HPDE6-E6E7 (cell line): Measurements from ENCODE around the gene TBX10.
"Not testable (repeated sequence)": the region's sequence is repeated elsewhere in the genome, so short reads cannot be mapped to it uniquely, and the experiment has no call there.

ENCODE experiments used
- DNase-seq: peaks from one replicate; pipeline ENCODE4 v3.0.0; 2011; ENCODE audit warnings: missing footprints; ENCODE audit errors: extremely low spot score

The TBX10 gene

DNA sequence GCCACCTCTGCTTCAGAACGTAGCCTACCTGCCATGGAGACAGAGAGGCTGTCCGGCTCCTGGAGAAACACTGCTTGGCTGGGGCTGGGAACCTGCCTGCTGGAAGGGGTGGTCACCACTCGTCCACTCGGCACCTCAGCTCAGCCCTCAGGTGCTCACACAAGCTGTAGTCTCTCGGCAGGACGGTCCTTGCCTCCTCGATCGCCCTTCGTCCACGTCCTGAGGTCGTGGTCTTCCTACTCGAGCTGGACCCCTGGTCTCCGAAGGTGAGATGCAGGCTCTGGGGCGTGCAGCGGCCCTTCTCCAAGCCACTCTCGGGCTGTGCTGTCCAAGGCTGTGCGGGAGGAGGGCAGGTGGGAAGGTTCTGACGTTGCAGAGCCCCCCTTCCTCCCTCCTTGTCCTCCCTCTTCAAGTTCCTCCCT, at the start of gene TBX10:
Gene TBX10, minus strand, starts transcription at position 326 of the 422 bp plus-strand sequence. Its CDS starts 291 bp downstream, at position 35.
- no peak for DNase-seq

DNA sequence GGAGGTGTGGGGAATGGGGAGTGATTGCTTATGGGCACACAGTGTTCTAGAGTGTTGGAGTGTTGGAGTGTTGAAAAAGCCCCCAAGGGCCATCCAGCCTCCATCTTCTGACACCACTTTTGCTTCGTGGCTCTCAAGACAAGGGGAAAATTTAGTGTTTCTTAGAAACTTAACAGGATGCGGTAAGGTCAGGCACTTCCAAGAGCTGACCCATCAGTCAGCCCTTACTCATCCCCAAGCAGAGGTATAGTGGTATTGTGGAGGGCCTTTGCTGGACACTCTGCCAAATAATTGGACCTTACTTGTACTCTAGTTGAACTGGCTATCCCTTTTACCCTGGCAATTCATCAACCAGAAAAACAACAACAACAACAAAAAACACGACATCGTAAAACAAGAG, 49.6 kb upstream of the TBX10 start:
- no peak for DNase-seq

DNA sequence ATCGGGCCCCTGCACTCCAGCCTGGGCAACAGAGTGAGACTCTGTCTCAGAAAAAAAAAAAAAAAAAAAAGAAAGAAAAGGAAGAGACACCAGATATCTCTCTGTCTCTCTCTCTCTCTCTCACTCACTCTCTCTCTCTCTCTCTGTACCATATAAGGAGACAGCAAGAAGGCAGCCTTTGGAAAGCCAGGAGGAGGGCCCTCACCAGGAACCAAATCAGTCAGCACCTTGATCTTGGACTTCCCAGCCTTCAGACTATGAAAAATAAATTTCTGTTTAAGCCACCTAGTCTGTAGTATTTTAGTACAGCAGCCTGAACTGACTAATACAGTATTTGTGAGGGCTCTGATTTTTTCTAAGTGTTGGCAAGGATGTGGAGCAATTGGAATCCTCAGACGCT, 48.4 kb upstream of the TBX10 start:
- no peak for DNase-seq

DNA sequence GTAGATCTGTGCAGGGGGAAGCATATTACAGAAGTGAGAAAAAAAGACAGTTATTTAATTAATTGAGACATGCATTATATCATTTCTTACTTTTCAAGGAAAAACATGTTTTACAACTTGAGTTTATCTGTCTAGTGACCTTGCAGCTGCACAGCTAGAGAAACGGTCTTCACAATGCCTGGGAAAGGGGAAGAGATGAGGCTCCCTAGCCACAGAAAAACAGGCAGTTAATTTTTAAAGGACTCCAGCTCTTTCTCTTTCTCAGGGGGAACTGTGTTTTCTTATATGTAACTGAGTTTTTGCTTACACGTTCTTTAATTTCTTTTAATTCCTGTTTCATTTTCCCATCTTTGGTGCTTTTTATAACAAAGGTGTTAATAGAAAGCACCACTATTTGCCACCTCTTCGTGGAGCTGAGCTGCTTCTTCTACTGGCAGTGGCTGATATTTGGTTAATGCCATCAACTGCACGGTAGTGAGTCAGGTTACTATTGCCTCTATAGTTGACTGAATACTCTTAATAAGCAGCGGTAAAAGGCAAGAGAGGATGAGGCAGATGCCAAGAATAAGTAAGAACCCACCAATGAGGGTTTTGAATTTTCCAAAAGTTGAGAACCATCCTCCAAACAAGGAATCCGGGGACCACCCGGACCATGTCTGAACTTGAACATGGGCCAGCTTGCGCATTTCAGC, 46.2 kb upstream of the TBX10 start:
- DNase-seq = not testable (repeated sequence)

DNA sequence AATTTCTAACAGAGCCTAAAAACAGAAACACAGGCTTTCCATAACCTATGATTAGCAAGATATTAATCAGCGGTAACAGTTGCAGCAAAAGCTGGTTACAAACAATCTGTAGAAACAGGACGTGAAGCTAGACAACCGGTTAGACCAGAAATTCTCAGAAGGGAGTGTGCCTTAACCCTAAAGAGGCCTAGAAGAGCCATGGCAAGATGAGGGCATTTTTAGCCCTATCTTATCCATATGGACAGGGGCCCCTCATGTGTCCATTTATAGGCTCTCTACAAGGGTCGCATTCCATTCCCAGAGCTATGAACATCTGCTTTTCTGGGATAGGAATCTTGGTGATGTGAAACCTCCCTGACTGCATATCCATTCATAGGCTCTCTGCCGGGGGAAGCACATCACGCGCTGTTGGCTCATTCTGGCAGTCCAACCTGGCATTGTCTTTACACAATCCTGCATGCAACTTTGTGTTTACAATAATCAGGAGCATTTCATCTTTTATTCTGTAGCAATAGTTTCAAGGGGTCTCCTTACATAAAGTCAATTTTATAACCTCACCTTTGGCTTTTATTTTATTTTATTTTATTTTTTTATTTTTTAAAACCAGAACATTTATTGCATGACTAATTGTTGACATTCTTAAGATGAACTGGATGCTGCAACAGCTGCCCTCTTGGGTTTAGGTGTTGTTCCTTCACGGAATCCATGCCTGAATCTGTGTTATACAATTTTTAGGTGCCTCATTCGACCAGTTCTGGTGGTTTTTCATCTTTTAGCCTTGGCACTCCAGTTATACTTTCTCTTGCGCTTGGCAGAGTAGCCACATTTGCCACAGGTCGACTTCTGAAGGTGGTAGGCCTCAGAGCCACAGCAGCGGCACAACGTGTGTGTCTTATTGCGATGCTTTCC, 42.8 kb upstream of the TBX10 start:
- DNase-seq = not testable (repeated sequence)

DNA sequence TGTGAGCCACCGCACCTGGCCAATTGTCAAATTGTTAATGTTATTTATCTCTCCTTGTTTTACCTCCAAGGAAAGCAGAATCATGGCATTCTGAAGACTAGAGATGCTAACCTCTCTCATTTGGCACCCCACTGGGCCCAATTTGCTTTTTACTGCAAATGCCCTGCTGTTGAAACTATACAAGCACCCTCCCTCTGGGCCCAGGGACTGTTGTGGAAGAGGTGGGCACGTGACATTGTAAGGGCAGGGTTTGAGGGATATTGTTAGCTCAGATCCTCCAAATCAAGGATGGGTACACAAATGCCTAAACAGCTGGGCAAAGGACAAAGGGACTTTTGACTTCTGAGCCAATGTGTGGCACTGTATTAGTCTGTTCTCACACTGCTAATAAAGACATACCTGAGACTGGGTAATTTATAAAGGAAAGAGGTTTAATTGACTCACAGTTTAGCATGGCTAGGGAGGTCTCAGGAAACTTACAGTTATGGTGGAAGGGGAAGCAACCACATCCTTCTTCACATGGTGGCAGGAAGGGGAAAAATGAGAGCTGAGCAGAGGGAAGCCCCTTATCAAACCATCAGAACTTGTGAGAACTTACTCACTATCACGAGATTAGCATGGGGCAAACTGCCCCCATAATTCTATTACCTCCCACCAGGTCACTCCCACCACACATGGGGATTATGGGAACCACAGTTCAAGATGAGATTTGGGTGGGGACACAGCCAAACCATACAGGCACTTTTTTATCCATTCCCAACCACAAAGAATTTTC, 41.3 kb upstream of the TBX10 start:
- no peak for DNase-seq

DNA sequence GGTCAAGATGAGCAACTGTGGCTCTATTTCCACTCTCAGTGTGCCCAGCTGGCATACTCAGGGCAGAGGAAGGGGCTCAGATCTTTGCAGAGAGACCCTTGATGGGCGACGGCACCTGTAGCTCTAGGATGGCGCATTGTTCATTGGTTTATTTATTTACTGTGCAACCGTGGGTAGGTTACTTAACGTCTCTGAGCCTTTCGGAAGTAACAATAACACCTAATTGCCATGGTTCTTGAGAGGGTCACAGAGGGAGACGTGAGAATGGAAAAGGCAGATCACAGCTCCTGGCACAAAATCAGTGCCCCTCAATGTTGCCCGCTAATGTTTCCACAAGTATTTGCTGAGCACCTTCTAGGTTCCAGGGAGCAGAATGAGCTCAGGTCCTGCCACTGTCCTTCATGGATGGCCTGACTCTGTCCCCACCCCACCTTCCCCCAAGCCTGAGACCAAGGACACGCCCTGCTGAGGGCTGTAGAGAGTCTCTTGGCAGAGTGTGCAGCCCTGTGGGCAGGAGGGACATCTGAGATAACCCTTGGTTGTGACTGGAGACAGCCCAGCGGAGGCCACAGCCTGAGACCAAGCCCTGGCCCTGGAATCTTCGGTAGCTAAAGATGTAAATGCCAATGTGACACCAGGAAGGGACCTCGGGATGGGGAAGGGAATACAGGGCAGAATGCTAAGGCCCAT, 35.6 kb upstream of the TBX10 start:
- DNase-seq = no peak

DNA sequence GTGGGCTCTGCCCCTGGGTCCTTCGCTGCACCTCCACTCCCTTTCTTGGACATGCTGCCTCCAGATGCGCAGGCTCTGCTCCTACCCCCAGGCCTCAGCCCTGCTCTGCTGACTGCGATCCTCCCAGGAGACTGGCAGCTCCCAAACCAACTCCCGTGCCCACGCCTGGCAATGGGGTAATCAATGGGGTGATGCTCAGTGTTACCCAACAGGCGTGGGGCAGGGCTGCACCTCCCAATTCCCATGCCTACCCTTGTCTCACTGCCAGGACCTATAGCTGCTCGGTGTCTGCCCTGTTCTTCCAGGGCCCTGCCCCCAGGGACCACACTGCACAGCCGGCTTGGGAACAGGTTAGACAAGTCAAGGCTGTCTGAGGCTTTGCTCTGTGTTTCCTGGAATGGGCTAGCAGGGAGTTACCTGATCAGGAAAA, 34.9 kb upstream of the TBX10 start, which contains the start of gene ALDH3B2:
Gene ALDH3B2, minus strand, starts transcription at position 182 of the 430 bp plus-strand sequence. CDS start 7,688 bp downstream, outside the sequence.
- peak; percentile 92 for DNase-seq

DNA sequence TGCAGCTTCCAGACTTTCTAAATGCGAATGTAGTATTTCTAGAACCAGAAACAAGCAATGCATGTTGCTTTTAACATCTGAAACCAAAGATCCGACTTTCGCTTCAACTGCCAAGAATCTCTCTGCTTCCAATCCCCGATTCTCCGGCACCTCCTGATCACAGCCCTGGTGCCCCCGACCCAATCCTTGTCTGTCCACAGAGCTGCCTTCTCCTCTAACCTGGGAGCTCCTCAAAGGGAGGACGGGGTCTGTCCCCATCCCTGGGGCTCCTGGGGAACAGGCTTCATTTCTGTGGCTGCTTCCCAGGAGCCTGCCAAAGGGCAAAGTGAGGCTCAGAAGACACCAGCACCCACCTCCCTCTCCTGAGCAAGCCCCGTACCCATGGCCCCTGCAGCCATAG, 34.3 kb upstream of the TBX10 start:
- DNase-seq = no peak

DNA sequence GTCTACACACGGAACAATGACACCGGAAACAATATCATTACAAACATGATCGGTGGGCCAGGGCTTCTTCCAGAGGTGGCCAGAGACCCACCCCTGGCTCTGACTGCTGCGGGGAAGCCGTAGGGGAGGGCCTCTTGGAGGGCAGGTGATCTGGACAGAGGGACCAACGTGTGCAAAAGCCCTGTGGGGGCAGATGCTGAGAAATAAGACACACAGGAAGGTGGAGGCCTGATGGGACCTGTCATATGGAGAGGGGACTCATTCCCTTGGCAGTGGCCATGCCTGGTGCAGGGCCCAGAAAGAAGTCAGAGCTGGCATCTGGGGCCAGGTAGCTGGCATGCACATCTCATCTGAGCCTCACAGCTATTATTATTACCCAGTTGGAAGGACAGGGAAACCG, 33.8 kb upstream of the TBX10 start:
- no peak for DNase-seq

DNA sequence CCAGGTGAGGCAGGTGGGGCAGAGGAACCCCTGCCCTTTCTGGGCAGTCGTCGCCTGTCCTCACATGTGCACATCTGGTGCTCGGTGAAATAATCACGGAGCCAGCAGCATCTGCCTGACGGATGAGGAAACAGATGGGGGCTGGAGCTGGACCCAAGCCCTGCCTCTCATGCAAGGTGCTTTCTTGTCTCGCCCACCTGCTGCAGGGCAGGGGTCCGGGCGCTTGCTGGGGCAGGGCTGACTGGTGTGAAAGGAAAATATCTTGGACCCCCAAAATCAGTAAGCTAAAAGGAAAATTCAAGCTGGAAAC, 31.6 kb upstream of the TBX10 start:
- no peak for DNase-seq

DNA sequence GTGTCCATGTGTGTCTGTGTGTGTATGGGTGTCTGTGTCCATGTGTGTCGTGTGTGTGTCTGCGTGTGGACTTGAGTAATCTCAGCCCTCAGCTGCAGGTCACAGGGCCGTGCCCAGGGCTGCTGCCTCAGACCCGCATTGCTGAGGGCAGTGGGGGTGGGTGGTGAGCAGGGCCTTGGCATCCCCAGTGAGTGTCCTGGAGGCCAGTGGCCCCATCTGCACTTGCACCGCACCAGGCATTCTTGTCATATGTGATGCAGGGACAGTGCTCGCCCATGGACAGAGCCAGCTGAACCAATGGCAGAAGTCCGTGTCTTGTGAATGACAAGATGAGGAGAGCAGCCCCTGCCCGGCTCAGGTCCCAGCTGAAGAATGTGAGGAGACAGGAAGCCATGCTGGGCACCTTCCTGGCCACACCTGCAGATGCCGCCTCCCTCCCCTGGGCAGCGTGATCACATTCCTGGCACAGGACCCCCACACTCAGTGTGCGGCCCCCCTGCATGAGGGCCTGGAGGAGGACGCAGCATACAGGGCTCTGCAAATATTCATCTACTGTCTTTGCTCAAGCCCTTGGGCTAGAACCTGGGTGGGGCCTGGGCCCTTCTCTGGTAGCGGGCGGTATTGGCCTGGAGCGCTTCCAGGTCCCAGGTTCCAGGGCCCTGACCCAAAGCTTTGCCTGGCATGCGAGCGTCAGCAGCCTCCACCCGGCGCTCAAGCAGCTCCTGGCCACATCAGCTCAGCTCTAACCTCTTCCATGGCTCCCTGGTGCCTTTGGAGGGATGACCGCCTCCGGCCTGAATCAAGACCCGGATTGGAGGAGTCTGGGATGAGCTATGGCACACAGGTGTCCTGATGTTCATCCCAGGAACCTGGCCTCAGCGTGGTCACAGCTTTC, 31.0 kb upstream of the TBX10 start:
- DNase-seq = no peak

DNA sequence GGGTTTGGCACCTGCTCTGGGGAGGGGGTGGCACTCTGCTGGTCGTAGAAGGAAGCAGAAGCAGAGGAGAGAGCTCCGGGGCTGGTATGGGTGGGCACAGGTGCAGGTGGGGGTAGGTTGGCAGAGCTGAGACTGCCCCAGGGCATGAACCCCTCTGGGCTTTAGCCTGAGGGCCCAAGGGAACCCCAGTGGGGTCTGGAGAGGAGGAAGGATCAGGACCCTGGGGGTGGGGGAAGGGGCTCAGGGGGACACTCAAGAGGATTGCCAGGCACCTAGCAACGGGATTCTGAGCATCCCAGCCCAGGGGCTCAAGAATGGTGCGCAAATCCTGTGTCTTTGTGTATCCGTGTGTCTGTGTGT, 28.6 kb upstream of the TBX10 start:
- no peak for DNase-seq

DNA sequence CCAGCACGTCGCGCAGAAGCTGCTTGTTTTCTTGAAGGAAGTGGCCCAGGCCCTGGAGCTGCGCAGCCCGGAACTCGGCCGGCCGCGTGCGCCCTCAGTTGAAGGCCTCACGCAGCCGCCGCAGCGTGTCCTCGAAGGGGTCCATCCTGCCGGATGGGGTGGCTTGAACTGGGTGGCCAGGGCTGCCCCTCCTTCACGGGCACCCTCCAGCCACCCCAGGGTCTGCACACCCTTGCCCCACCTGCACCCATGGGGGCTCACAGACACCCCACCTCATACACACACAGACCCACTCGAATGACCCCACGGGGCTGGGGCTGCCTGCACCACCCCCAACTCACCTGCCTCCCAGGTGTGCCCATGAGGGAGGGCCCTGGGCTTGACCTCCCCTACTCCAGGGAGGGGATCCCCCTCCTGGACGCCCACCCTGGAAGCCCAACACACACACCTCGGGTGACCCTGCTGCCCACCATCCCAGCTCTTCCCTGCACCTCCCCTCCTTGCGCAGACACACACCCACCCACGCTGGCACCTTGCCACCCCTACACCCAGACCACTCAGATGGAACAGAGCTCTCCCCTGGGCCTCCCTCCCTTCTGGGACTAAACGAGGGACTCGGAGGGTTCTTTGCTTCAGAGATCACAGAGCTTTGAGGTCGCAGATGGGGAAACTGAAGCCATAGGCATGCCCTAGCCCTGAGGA, 28.1 kb upstream of the TBX10 start:
- DNase-seq = no peak

DNA sequence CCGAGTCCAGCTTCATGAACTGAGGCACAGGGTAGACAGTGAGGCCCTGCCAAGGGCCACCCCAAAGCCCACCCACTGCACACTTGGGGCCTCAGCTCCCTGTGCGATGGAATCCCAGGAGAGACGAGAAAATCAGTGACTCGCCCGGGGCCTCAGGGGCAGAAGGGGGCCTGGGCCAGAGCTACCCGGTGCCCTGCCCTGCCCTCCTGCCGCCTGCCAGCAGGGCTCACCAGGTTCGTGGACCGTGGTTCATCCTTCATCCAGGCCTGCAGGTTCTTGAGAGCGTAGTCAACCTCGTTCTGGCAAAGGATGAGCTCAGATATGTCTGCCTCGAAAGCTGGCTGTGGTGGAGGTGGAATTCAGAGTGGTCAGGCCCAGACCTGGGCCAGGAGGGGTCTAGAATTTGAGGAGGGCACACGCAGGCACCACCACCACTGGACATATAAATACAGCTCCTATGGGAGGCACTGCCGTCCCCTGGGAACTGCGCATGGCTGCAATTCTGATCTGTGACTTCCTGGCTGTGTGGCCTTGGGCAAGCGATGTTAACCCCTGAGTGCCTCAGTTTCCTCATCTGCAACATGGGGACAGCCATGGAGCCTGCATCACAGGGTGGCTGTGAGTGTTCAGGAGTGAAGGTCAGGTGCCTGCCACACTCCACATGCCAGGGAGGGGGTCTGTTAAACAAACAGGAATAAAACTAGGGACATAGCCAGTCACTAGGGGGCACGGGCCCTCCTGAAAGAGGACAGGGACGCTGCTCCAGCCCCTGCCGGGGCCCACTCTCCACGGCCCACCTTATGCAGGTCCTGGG, 27.3 kb upstream of the TBX10 start:
- DNase-seq = no peak

DNA sequence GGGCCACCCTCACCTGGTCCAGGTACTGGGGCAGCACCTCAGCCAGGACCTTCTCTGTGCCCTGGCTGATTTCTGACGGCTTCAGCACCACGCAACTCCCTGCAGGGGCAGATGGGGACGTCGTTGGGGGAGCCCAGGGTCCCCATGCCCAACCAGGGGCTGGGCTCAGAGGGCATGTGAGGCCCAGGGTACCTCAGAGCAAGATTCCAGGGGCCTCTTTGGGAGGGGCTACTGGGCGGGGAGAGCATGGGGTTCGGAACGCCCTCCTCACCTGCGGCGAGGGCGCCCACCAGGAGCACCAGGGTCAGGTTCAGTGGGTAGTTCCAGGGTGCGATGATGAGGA, 26.7 kb upstream of the TBX10 start:
- DNase-seq = no peak

DNA sequence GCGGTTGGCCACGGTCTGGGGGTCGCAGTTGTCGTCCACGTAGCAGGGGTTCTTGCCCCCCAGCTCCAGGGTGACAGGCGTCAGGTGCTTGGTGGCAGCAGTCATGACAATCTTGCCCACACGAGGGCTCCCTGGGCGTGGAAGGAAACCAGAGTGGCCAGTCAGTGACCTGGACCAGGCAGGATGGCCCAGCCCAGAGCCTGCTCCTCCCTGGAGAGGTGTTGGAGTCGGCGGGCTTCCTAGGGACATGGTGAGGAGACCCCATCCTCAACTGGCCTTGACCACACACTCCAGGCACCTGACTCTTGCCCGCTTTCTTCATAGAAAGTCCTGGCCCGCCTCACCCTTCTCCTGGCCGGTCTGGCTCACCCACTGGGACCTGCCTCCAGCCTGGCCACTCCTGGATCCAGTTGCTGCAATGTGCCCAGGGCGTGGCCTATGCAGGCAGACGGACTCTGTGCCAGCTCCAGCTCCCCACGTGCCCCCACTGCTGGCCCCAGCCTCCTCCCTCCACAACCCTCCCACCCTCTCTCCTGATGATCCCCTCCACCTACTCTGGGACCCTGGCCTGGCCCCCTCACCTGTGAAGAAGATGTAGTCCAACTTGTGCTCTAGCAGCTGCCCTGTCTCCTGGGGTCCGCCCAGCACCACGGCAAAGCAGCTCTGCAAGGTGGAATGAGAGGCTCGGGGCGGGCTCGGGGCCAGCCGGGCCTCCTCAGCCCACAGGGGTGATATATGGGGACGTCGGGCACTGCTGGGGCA, 26.2 kb upstream of the TBX10 start:
- DNase-seq = no peak

DNA sequence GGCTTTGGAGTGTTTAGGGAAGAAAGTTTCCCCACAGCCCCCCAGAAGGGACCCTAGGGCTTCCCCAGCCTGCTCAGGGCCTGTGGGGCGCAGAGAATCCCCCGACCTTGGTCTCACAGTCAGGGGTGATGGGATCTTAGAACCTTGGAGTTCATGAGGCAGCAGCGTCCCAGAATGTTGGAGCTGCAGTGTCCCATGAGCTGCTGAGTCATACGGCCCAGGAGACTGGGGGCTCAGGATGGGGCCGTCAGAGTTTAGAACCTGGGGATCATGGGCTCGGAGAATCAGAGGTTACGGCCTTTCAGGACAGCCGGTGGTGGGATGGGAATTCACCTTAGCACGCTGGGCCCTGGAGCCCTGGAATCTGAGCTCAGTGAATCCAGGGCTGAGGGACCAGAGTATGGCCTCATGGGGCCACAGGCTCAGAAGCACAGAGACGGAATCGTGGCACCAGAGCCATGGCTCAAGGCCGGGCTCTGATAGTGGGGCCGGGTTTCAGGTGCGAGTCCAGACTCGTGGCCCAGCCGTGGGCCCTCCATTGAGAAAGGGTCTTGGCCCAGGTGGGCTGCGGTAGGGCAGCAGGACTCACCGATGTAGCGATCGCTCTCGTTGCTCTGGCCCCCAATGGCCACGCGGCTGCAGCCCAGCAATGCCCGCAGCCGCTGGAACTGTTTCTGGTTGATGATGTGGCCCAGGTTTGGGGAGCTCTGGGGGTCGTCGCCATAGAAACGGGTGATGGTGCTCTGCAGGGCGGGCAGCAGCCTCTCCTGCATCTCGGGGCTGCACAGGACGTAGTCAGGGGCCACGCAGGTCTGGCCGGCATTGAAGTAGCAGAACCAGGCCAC, 25.4 kb upstream of the TBX10 start:
- no peak for DNase-seq
